Measurements from ENCODE around the gene CACNB4. TPM values are rescaled to one million over a fixed set of nuclear protein-coding genes. Genes with fewer than 3 reads are reported as not detected.

Gene CACNB4
- polyA plus RNA-seq, 1 donor from 2014 or later: 29.0 TPM

DNA sequence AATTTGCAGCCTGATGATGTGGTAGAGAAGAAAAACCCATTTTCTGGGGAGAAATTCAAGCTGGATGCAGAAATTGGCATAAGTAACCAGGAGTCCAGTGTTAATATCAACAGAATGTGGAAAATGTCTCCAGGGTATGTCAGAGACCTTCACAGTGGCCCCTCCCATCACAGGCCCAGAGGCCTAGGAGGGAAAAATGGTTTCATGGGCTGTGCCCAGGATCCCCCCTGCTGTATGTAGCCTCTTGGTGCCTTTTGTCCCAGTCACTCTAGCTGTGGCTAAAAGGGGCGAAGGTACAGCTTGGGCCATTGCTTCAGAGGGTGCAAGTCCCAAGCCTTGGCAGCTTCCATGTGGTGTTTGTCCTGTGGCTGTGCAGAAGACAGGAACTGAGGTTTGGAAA lies 40.2 kb downstream of the CACNB4 start:
- no peaks in the 10 kb centered on the region for H3K79me2 ChIP-seq (replicated peaks; ENCODE audit: insufficient read depth, low read length)

DNA sequence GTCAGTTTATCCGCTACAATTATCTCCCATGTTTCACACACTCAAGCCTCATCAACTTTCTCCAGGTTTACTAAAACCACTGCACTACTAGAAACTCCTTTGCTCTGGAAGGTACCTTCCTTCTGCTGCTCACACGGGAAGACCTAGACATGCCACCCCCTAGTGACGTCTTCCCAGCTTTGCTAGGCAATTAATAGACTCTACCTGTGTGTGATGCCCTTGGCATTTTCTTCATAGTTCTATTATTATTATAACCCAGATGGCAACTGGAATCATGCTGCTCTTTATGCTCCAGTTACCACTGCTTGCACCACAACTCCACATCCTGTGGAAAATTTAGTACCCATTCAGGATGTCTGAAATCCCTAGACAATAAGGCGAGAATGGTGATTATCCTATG lies 42.4 kb downstream of the CACNB4 start:
- H3K4me3 ChIP-seq (ENCODE audit: low read length): no peak overlapping the region
- no peak for TF ChIP-seq MXI1 (conservative IDR thresholded peaks at IDR 0.05; ENCODE audit: poor library complexity, severe bottlenecking)
- TF ChIP-seq, protein P1, sequence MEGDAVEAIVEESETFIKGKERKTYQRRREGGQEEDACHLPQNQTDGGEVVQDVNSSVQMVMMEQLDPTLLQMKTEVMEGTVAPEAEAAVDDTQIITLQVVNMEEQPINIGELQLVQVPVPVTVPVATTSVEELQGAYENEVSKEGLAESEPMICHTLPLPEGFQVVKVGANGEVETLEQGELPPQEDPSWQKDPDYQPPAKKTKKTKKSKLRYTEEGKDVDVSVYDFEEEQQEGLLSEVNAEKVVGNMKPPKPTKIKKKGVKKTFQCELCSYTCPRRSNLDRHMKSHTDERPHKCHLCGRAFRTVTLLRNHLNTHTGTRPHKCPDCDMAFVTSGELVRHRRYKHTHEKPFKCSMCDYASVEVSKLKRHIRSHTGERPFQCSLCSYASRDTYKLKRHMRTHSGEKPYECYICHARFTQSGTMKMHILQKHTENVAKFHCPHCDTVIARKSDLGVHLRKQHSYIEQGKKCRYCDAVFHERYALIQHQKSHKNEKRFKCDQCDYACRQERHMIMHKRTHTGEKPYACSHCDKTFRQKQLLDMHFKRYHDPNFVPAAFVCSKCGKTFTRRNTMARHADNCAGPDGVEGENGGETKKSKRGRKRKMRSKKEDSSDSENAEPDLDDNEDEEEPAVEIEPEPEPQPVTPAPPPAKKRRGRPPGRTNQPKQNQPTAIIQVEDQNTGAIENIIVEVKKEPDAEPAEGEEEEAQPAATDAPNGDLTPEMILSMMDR (IDR thresholded peaks at IDR 0.05; ENCODE audit: poor library complexity, severe bottlenecking): no peak

More for the DNA sequence above, 40.2 kb downstream of the CACNB4 start:
- H3K9me2 ChIP-seq (ENCODE audit: insufficient read depth, low read length): no peaks in the 10 kb centered on the region
- H3K9ac ChIP-seq (ENCODE audit: low read length): no peak overlapping the region
- no peaks in the 10 kb centered on the region for H3K27me3 ChIP-seq (ENCODE audit: insufficient read depth, low read depth, low read length)
- no peaks in the 10 kb centered on the region for H3K9me3 ChIP-seq (ENCODE audit: low read length)
- no peak overlapping the region for H3K27ac ChIP-seq (ENCODE audit: low read length)
- no peaks in the 10 kb centered on the region for H3K36me3 ChIP-seq (ENCODE audit: insufficient read depth, low read length)
- no peaks in the 10 kb centered on the region for H3F3A ChIP-seq (ENCODE audit: insufficient read depth, low read length, poor library complexity, severe bottlenecking)
- H3K4me3 ChIP-seq (ENCODE audit: low read length): no peak overlapping the region
- no peak overlapping the region for H3K4me2 ChIP-seq (ENCODE audit: low read length)
- no peak for TF ChIP-seq TAF1 (IDR thresholded peaks at IDR 0.05; ENCODE audit: low read depth)
- no peak for TF ChIP-seq SMC3 (conservative IDR thresholded peaks at IDR 0.05; ENCODE audit: poor library complexity)
- no peak for TF ChIP-seq POLR2AphosphoS5 (IDR thresholded peaks at IDR 0.05)
- no peak for TF ChIP-seq MXI1 (conservative IDR thresholded peaks at IDR 0.05; ENCODE audit: poor library complexity, severe bottlenecking)
- TF ChIP-seq EP300 (conservative IDR thresholded peaks at IDR 0.05; ENCODE audit: poor library complexity, severe bottlenecking): no peak
- TF ChIP-seq, protein P1 (IDR thresholded peaks at IDR 0.05; ENCODE audit: poor library complexity, severe bottlenecking): no peak
- no peaks in the 10 kb centered on the region for H4K20me1 ChIP-seq (ENCODE audit: insufficient read depth)
- H2AFZ ChIP-seq (ENCODE audit: low read depth, low read length): no peak overlapping the region

DNA sequence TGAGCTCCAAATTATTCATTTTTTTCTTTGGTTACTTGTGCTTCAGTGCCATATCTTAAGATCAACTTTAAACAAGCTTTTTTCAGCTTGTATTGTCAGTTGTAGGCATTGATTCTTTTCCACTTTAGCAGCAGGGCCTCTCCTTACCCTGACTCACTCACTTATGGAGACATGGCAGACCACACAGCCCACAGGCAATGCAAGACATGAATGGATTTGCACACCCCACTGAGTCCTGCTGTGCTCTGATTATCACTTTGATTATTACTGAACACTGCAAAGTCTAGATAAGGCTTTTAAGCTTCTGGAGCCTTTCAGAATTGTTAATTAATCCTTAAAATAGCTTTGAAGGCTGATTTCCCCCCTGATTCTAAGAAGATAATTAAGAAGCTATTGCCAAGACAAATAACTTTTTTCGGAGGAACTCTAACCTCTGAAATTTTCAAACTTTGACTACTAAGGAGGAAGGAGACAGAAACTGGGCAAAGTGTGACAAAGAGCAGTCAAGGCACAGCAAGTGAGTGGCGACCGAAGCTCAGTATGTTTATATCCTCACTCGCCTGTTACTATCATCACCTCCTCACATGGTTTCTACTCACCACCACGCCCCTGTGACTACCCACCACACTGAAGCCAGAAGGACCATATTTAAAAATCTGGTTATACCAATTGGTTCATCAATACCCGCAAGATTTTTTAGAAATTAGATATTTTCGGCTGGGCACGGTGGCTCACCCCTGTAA lies 43.3 kb downstream of the CACNB4 start:
- Histone ChIP-seq H3K4me2 (ENCODE audit: low read length) (no peak overlapping the region), H3K36me3 (ENCODE audit: insufficient read depth, low read length) (no peaks in the 10 kb centered on the region), H3F3A (ENCODE audit: insufficient read depth, low read length, poor library complexity, severe bottlenecking) (no peaks in the 10 kb centered on the region), H3K27ac (ENCODE audit: low read length) (no peak overlapping the region), H3K27me3 (ENCODE audit: insufficient read depth, low read depth, low read length) (no peaks in the 10 kb centered on the region), H2AFZ (ENCODE audit: low read depth, low read length) (no peak overlapping the region), H3K9me2 (ENCODE audit: insufficient read depth, low read length) (no peaks in the 10 kb centered on the region), H3K9ac (ENCODE audit: low read length) (no peak overlapping the region), H4K20me1 (ENCODE audit: insufficient read depth) (no peaks in the 10 kb centered on the region), H3K4me3 (ENCODE audit: low read length) (no peak overlapping the region), H3K9me3 (ENCODE audit: low read length) (no peaks in the 10 kb centered on the region), H3K79me2 (replicated peaks; ENCODE audit: insufficient read depth, low read length) (no peaks in the 10 kb centered on the region)
- no peak for TF ChIP-seq RAD21 (conservative IDR thresholded peaks at IDR 0.05)
- no peak for TF ChIP-seq SMC3 (conservative IDR thresholded peaks at IDR 0.05; ENCODE audit: poor library complexity)
- TF ChIP-seq, protein P1 (IDR thresholded peaks at IDR 0.05; ENCODE audit: poor library complexity, severe bottlenecking): no peak
- no peak for TF ChIP-seq MXI1 (conservative IDR thresholded peaks at IDR 0.05; ENCODE audit: poor library complexity, severe bottlenecking)
- TF ChIP-seq POLR2AphosphoS5 (IDR thresholded peaks at IDR 0.05): no peak

More for the DNA sequence above, 42.4 kb downstream of the CACNB4 start:
- no peak overlapping the region for H3K4me2 ChIP-seq (ENCODE audit: low read length)
- no peaks in the 10 kb centered on the region for H3K79me2 ChIP-seq (replicated peaks; ENCODE audit: insufficient read depth, low read length)
- H2AFZ ChIP-seq (ENCODE audit: low read depth, low read length): no peak overlapping the region
- H4K20me1 ChIP-seq (ENCODE audit: insufficient read depth): no peaks in the 10 kb centered on the region
- H3K27me3 ChIP-seq (ENCODE audit: insufficient read depth, low read depth, low read length): no peaks in the 10 kb centered on the region
- H3F3A ChIP-seq (ENCODE audit: insufficient read depth, low read length, poor library complexity, severe bottlenecking): no peaks in the 10 kb centered on the region
- H3K36me3 ChIP-seq (ENCODE audit: insufficient read depth, low read length): no peaks in the 10 kb centered on the region
- H3K9me2 ChIP-seq (ENCODE audit: insufficient read depth, low read length): no peaks in the 10 kb centered on the region
- no peak overlapping the region for H3K9ac ChIP-seq (ENCODE audit: low read length)
- H3K9me3 ChIP-seq (ENCODE audit: low read length): no peaks in the 10 kb centered on the region
- H3K27ac ChIP-seq (ENCODE audit: low read length): no peak overlapping the region
